Measurements from ENCODE around the gene ADAT2. TPM values are rescaled to one million over a fixed set of nuclear protein-coding genes. Genes with fewer than 3 reads are reported as not detected.

The ADAT2 gene
- total RNA-seq, 2 donors from 2014 or later: 8.7 to 10.6 TPM

DNA sequence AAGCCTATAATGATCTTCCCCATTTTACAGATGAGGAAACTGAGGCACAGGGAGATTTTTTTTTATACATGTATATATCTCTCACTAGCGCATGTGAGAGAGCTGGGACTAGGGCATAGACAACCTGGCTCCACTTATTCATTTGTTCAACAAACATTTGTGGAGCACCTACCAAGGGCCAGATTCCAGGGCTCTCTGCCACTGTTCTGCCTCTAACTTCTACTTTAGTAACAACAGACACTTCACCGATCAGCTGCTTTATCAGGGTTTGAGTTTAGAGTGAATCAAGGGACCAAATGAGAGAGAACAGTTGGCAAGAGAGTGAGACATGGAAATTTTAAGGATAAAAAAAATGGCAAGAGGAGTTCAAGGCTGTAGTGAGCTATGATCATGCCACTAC, 7.4 kb downstream of the ADAT2 start:
- peaks cover 9% of the 10 kb centered on the region for H3K36me3 Mint-ChIP-seq (ENCODE audit: low read depth)
- no peak overlapping the region for H3K27ac ChIP-seq (ENCODE audit: low read depth, low read length)
- H3K9me3 ChIP-seq (ENCODE audit: control insufficient read depth, low read length): no peaks in the 10 kb centered on the region
- no peak overlapping the region for H3K4me3 ChIP-seq (ENCODE audit: low read length)
- TF ChIP-seq, protein P1, sequence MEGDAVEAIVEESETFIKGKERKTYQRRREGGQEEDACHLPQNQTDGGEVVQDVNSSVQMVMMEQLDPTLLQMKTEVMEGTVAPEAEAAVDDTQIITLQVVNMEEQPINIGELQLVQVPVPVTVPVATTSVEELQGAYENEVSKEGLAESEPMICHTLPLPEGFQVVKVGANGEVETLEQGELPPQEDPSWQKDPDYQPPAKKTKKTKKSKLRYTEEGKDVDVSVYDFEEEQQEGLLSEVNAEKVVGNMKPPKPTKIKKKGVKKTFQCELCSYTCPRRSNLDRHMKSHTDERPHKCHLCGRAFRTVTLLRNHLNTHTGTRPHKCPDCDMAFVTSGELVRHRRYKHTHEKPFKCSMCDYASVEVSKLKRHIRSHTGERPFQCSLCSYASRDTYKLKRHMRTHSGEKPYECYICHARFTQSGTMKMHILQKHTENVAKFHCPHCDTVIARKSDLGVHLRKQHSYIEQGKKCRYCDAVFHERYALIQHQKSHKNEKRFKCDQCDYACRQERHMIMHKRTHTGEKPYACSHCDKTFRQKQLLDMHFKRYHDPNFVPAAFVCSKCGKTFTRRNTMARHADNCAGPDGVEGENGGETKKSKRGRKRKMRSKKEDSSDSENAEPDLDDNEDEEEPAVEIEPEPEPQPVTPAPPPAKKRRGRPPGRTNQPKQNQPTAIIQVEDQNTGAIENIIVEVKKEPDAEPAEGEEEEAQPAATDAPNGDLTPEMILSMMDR (conservative IDR thresholded peaks at IDR 0.05): no peak
- no peaks in the 10 kb centered on the region for H3K27me3 Mint-ChIP-seq (ENCODE audit: insufficient read depth)
- no peaks in the 10 kb centered on the region for H3K4me1 Mint-ChIP-seq
- no peak overlapping the region for H3K27ac Mint-ChIP-seq
- peaks cover 17% of the 10 kb centered on the region for H3K36me3 ChIP-seq (ENCODE audit: control insufficient read depth, insufficient read depth, low read length)
- 96% methylated on average over 2 of the region's 2 CpGs; no CpG with 5 or more reads in 1 of the 2 experiments for WGBS, 2 experiments (ENCODE audit: insufficient coverage in 1 of 2, insufficient read length in 1 of 2)
- no peaks in the 10 kb centered on the region for H3K4me1 ChIP-seq (ENCODE audit: control insufficient read depth, insufficient read depth, low read length)
- no peaks in the 10 kb centered on the region for H3K27me3 ChIP-seq (ENCODE audit: control insufficient read depth, insufficient read depth, low read length, poor library complexity, severe bottlenecking)
- no peak overlapping the region for H3K9ac ChIP-seq (ENCODE audit: extremely low read depth, low read length, poor library complexity, severe bottlenecking)
- H3K4me3 Mint-ChIP-seq: no peak overlapping the region
- no peaks in the 10 kb centered on the region for H3K9me3 Mint-ChIP-seq
- no peak for DNase-seq

DNA sequence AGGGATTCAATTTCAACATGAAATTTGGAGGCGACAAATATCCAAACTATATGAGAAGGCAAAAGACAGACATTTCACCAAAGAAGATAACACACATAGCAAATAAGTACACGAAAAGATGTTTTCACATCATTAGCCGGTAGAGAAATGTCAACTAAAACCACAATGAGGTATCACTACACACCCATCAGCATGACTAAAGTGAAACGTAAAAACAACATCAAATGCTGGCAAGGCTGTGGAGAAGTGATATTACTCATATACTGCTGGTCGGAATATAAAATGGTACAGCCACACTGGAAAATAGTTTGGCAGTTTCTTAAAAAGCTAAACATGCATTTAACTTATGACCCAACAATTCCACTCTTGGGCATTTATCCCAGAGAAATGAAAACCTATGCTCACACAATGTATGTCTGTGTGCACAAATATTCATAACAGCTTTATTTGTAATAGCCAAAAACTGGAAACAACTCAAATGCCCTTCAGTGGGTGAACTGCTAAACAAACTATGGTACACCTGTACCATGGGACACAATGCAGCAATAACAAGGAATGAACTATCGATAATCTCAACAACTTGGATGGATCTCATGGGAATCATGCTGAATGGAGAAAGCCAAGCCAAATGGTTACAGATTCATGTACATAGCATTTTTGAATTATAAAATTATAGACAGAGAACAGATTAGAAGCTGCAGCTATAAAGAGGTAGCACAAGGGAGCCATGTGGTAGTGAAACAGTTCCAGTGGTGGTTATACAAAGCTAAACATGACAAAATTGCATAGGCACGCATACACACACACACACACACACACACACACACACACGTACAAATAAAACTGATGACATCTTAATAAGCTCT, 8.6 kb downstream of the ADAT2 start:
- Mint-ChIP-seq H3K27ac (no peak overlapping the region), H3K27me3 (ENCODE audit: insufficient read depth) (no peaks in the 10 kb centered on the region), H3K4me1 (no peaks in the 10 kb centered on the region), H3K4me3 (no peak overlapping the region), H3K36me3 (ENCODE audit: low read depth) (peaks cover 9% of the 10 kb centered on the region), H3K9me3 (no peaks in the 10 kb centered on the region)
- H3K36me3 ChIP-seq (ENCODE audit: control insufficient read depth, insufficient read depth, low read length): peaks cover 22% of the 10 kb centered on the region
- H3K9ac ChIP-seq (ENCODE audit: extremely low read depth, low read length, poor library complexity, severe bottlenecking): no peak overlapping the region
- no peaks in the 10 kb centered on the region for H3K4me1 ChIP-seq (ENCODE audit: control insufficient read depth, insufficient read depth, low read length)
- H3K4me3 ChIP-seq (ENCODE audit: low read length): no peak overlapping the region
- WGBS, 2 experiments (ENCODE audit: insufficient coverage in 1 of 2, insufficient read length in 1 of 2): 73 to 92% methylated on average over 2 to 8 of the region's 8 CpGs
- no peak overlapping the region for H3K27ac ChIP-seq (ENCODE audit: low read depth, low read length)
- H3K27me3 ChIP-seq (ENCODE audit: control insufficient read depth, insufficient read depth, low read length, poor library complexity, severe bottlenecking): no peaks in the 10 kb centered on the region
- TF ChIP-seq, protein P1 (conservative IDR thresholded peaks at IDR 0.05): no peak
- H3K9me3 ChIP-seq (ENCODE audit: control insufficient read depth, low read length): no peaks in the 10 kb centered on the region
- no peak for DNase-seq

DNA sequence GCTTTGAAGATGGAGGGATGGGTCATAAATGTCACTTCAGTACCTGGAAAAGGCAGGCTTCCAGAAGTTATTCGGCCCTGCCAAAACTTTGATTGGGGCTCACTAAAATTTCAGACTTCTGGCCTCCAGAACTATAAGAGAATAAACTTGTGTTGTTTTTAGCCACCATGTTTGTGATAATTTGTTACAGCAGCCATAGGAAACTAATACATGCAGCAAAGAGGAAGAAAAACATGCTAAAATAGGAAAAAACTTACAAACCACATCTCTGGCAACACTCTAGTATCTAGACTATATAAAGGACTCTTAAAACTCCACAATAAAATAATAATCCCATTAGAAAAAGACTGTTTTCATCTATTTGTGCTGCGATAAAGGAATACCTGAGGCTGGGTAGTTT, 9.5 kb downstream of the ADAT2 start:
- H3K9ac ChIP-seq (ENCODE audit: extremely low read depth, low read length, poor library complexity, severe bottlenecking): no peak overlapping the region
- H3K9me3 ChIP-seq (ENCODE audit: control insufficient read depth, low read length): no peaks in the 10 kb centered on the region
- H3K27ac Mint-ChIP-seq: no peak overlapping the region
- no peaks in the 10 kb centered on the region for H3K4me1 ChIP-seq (ENCODE audit: control insufficient read depth, insufficient read depth, low read length)
- peaks cover 11% of the 10 kb centered on the region for H3K36me3 Mint-ChIP-seq (ENCODE audit: low read depth)
- no peaks in the 10 kb centered on the region for H3K27me3 ChIP-seq (ENCODE audit: control insufficient read depth, insufficient read depth, low read length, poor library complexity, severe bottlenecking)
- peaks cover 22% of the 10 kb centered on the region for H3K36me3 ChIP-seq (ENCODE audit: control insufficient read depth, insufficient read depth, low read length)
- H3K4me3 Mint-ChIP-seq: no peak overlapping the region
- TF ChIP-seq, protein P1 (conservative IDR thresholded peaks at IDR 0.05): no peak
- 99% methylated on average over 2 of the region's 2 CpGs; no CpG with 5 or more reads in 1 of the 2 experiments for WGBS, 2 experiments (ENCODE audit: insufficient coverage in 1 of 2, insufficient read length in 1 of 2)
- no peaks in the 10 kb centered on the region for H3K9me3 Mint-ChIP-seq
- no peaks in the 10 kb centered on the region for H3K4me1 Mint-ChIP-seq
- H3K27ac ChIP-seq (ENCODE audit: low read depth, low read length): no peak overlapping the region
- no peak for DNase-seq
- no peak overlapping the region for H3K4me3 ChIP-seq (ENCODE audit: low read length)
- no peaks in the 10 kb centered on the region for H3K27me3 Mint-ChIP-seq (ENCODE audit: insufficient read depth)
